ENCODE measurements around the gene PELI3. TPM values are rescaled to one million over a fixed set of nuclear protein-coding genes. Genes with fewer than 3 reads are reported as not detected.

Gene PELI3
- total RNA-seq, 4 donors from 2014 or later, result 13.8 to 35.0 (median 24.0) TPM

GRCh38 chr11:66505276-66505816 is 38.6 kb downstream of the PELI3 start:
- no peak for DNase-seq
- Histone ChIP-seq H3K4me3 (no peak overlapping the region), H3K9me3 (no peaks in the 10 kb centered on the region), H3K36me3 (no peaks in the 10 kb centered on the region), H3K27ac (no peak overlapping the region), H3K4me1 (no peaks in the 10 kb centered on the region), H3K27me3 (no peaks in the 10 kb centered on the region)
- TF ChIP-seq POLR2A (IDR thresholded peaks at IDR 0.05), result no peak
- TF ChIP-seq, protein P1, sequence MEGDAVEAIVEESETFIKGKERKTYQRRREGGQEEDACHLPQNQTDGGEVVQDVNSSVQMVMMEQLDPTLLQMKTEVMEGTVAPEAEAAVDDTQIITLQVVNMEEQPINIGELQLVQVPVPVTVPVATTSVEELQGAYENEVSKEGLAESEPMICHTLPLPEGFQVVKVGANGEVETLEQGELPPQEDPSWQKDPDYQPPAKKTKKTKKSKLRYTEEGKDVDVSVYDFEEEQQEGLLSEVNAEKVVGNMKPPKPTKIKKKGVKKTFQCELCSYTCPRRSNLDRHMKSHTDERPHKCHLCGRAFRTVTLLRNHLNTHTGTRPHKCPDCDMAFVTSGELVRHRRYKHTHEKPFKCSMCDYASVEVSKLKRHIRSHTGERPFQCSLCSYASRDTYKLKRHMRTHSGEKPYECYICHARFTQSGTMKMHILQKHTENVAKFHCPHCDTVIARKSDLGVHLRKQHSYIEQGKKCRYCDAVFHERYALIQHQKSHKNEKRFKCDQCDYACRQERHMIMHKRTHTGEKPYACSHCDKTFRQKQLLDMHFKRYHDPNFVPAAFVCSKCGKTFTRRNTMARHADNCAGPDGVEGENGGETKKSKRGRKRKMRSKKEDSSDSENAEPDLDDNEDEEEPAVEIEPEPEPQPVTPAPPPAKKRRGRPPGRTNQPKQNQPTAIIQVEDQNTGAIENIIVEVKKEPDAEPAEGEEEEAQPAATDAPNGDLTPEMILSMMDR (IDR thresholded peaks at IDR 0.05), result no peak
- intact Hi-C loops (cut with DNase I; ENCODE audit: low total_unique reads), result no loop called here

- TF ChIP-seq, protein P1 (IDR thresholded peaks at IDR 0.05), result no peak
- no peak for TF ChIP-seq POLR2A (IDR thresholded peaks at IDR 0.05)
- no peak overlapping the region for H3K4me3 ChIP-seq
- intact Hi-C loops (cut with DNase I; ENCODE audit: low total_unique reads), result no loop called here
- H3K36me3 ChIP-seq, result no peaks in the 10 kb centered on the region
- H3K4me1 ChIP-seq, result peaks cover 0 to 4% of the 10 kb centered on the region in 2 donors
- H3K9me3 ChIP-seq, result no peaks in the 10 kb centered on the region
- DNase-seq, result no peak
- H3K27ac ChIP-seq, result no peak overlapping the region
- no peaks in the 10 kb centered on the region for H3K27me3 ChIP-seq
These were observed 42.4 kb downstream of the PELI3 start for GRCh38 chr11:66509131-66509561.

DNA sequence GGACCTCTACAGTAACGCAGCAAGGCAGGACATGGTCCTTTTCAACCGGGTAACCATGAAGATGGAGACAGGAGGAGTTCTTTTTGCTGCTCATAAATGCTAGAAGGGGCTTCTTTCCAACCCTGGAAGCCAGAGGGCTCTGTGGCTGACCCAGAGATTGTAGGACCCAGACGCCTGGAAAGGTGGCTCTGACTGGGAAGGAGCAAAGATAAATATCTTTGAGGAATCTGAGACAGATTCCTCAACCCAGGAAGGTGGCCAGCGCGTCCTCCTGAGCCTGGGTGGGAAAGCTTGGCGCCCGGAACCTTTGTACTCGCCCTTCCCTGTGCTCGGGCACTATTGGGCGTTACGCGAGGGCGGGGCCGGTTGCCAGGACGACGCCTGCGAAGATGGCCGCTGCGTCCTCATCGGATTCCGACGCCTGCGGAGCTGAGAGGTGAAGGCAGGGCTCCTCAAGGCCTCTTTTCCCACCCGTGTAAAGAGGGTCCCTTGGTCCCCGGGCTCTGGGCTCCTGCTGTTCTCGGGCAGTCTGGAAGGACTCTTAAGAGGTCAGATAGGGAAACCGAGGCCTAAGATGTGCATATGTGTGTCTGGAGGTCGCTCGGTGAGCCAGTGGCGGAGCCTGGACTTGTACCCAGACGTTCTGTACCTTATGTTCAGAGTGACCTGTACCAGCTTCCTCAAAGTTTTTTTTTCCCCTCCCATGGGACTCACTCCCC is 43.7 kb downstream of the PELI3 start, which contains the start of gene BBS1:
Gene BBS1, plus strand, starts transcription at position 365 of the 719 bp plus-strand sequence. Its CDS starts 25 bp downstream, at position 390.
- intact Hi-C loops (cut with DNase I; ENCODE audit: low total_unique reads), result no loop called here
- Histone ChIP-seq H3K36me3 (no peaks in the 10 kb centered on the region), H3K4me3 (peak within 1 kb of the TSS; percentile 63 to 66), H3K9me3 (no peaks in the 10 kb centered on the region), H3K27me3 (no peaks in the 10 kb centered on the region), H3K27ac (peak within 1 kb of the TSS; percentile 53 to 66), H3K4me1 (peaks cover 0 to 4% of the 10 kb centered on the region in 2 donors)
- TF ChIP-seq POLR2A (IDR thresholded peaks at IDR 0.05), result peak in 1 of 2 donors; percentile 42
- TF ChIP-seq, protein P1 (IDR thresholded peaks at IDR 0.05), result peak in 2 of 4 experiments; percentile 8 to 33
- peak; percentile 83 to 86 for DNase-seq

DNA sequence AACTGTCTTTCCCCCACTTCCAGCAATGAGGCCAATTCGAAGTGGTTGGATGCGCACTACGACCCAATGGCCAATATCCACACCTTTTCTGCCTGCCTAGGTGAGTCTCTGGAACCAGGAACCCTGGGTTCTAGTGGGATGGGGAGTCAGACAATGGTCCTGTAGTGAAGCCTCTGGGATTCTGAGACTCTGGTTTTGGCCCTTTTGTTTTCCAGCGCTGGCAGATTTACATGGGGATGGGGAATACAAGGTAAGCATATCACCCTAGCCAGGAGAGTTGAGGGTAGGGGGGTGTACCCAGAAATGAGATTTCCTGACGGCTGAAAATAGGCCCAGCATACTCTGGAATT is 44.3 kb downstream of the PELI3 start:
- Histone ChIP-seq H3K4me1 (peaks cover 0 to 4% of the 10 kb centered on the region in 2 donors), H3K27me3 (no peaks in the 10 kb centered on the region), H3K27ac (peak overlapping the region; percentile 53 to 66), H3K36me3 (no peaks in the 10 kb centered on the region), H3K9me3 (no peaks in the 10 kb centered on the region), H3K4me3 (peak overlapping the region; percentile 63 to 66)
- intact Hi-C loops (cut with DNase I; ENCODE audit: low total_unique reads), result no loop called here
- DNase-seq, result no peak
- no peak for TF ChIP-seq POLR2A (IDR thresholded peaks at IDR 0.05)
- TF ChIP-seq, protein P1 (IDR thresholded peaks at IDR 0.05), result no peak

DNA sequence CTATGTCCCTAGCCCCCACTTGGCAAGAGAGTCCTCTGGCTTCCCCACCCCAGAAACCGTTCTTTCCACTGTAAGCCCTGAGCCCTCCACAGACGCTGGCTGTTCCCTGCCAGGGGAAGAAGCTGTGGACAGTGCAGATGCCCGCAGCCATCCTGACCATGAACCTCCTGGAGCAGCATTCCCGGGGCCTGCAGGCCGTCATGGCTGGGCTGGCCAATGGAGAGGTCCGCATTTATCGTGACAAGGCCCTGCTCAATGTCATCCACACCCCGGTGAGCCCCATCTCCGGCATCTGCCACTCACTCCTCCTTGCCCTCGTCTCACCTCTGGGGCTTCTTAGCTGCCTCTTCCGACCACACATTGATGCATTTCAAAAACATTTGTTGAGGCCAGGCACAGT is 56.9 kb downstream of the PELI3 start:
- DNase-seq, result no peak
- TF ChIP-seq POLR2A (IDR thresholded peaks at IDR 0.05), result no peak
- TF ChIP-seq, protein P1 (IDR thresholded peaks at IDR 0.05), result no peak
- no peak overlapping the region for H3K27ac ChIP-seq
- intact Hi-C loops (cut with DNase I; ENCODE audit: low total_unique reads), result no loop called here
- H3K4me3 ChIP-seq, result no peak overlapping the region
- H3K27me3 ChIP-seq, result no peaks in the 10 kb centered on the region
- no peaks in the 10 kb centered on the region for H3K4me1 ChIP-seq
- H3K36me3 ChIP-seq, result no peaks in the 10 kb centered on the region
- H3K9me3 ChIP-seq, result no peaks in the 10 kb centered on the region

All from uterus (tissue), 4 donors.